GM19328 (cell line): Measurements from ENCODE around the gene CD72.

Experiments used
- ATAC-seq: cut with Tn5 transposase; IDR thresholded peaks from one replicate; pipeline ENCODE4 v1.9.1; 2021; ENCODE audit warnings: mild to moderate bottlenecking, moderate library complexity; ENCODE audit not compliant: unreplicated experiment

CD72 gene

GRCh38 chr9:35560625-35561337 is 57.4 kb downstream of the CD72 start:
- ATAC-seq, result no peak
